ENCODE results near the gene BBS9.
"Not testable (repeated sequence)": the region's sequence is repeated elsewhere in the genome, so short reads cannot be mapped to it uniquely, and the experiment has no call there.

BBS9 gene

GRCh38 chr7:33201821-33202220, 72.5 kb downstream of the BBS9 start:
- DNase-seq = no peak

GRCh38 chr7:33210958-33211357, 81.6 kb downstream of the BBS9 start:
- no peak for DNase-seq

- no peak for DNase-seq
Observed at GRCh38 chr7:33212144-33212543, 82.8 kb downstream of the BBS9 start.

GRCh38 chr7:33215992-33216391, 86.6 kb downstream of the BBS9 start:
- no peak for DNase-seq

- DNase-seq = no peak
Observed at GRCh38 chr7:33217595-33217994, 88.2 kb downstream of the BBS9 start.

- not testable (repeated sequence) for DNase-seq
Observed at GRCh38 chr7:33218841-33219535, 89.6 kb downstream of the BBS9 start.

- no peak for DNase-seq
Observed at GRCh38 chr7:33220231-33220630, 90.9 kb downstream of the BBS9 start.

GRCh38 chr7:33221390-33221789, 92.0 kb downstream of the BBS9 start:
- no peak for DNase-seq

- DNase-seq = no peak
Observed at GRCh38 chr7:33232632-33233145, 103.3 kb downstream of the BBS9 start.

GRCh38 chr7:33233659-33234058, 104.3 kb downstream of the BBS9 start:
- DNase-seq = no peak

- no peak for DNase-seq
Observed at GRCh38 chr7:33237036-33237435, 107.7 kb downstream of the BBS9 start.

GRCh38 chr7:33243319-33243881, 114.0 kb downstream of the BBS9 start:
- DNase-seq = no peak

GRCh38 chr7:33248671-33249070, 119.3 kb downstream of the BBS9 start:
- no peak for DNase-seq

- DNase-seq = no peak
Observed at GRCh38 chr7:33250421-33250871, 121.1 kb downstream of the BBS9 start.

GRCh38 chr7:33251301-33251700, 121.9 kb downstream of the BBS9 start:
- DNase-seq = no peak

GRCh38 chr7:33258491-33258951, 129.2 kb downstream of the BBS9 start:
- DNase-seq = no peak

GRCh38 chr7:33261585-33261984, 132.2 kb downstream of the BBS9 start:
- DNase-seq = no peak

GRCh38 chr7:33262476-33262875, 133.1 kb downstream of the BBS9 start:
- DNase-seq = no peak

GRCh38 chr7:33271839-33272371, 142.5 kb downstream of the BBS9 start:
- DNase-seq = not testable (repeated sequence)

GRCh38 chr7:33273356-33273755, 144.0 kb downstream of the BBS9 start:
- DNase-seq = no peak

GRCh38 chr7:33276325-33276724, 147.0 kb downstream of the BBS9 start:
- no peak for DNase-seq

GRCh38 chr7:33276729-33277128, 147.4 kb downstream of the BBS9 start:
- DNase-seq = no peak

- no peak for DNase-seq
Observed at GRCh38 chr7:33278095-33278494, 148.7 kb downstream of the BBS9 start.

- no peak for DNase-seq
Observed at GRCh38 chr7:33286501-33286900, 157.1 kb downstream of the BBS9 start.

All from femur (tissue), 1 donor.